Measurements from ENCODE around the gene TMCO1.
"Not testable (repeated sequence)": the region's sequence is repeated elsewhere in the genome, so short reads cannot be mapped to it uniquely, and the experiment has no call there.

TMCO1 gene

DNA sequence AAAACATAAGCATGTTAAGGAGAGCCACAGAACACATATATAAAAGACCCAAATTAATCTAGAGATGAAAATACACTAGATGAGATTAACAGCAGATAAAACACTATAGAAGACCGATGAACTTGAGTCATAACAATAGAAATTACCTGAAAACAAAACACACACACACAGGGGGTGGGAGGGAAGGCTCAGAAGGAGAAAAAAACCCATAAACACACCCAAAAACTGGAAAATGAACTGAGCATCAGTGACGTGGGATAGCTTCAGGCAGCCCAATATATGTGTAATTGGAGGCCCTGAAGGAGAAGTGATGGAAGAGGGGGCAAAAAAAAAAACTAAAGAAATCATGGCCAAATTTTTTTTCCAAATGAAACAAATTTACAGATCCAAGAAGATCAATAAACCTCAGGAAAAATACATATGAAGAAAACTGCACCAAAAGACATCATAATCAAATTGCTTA, 81.7 kb downstream of the TMCO1 start:
- DNase-seq (ENCODE audit: low read depth in 2 of 2): no peak

DNA sequence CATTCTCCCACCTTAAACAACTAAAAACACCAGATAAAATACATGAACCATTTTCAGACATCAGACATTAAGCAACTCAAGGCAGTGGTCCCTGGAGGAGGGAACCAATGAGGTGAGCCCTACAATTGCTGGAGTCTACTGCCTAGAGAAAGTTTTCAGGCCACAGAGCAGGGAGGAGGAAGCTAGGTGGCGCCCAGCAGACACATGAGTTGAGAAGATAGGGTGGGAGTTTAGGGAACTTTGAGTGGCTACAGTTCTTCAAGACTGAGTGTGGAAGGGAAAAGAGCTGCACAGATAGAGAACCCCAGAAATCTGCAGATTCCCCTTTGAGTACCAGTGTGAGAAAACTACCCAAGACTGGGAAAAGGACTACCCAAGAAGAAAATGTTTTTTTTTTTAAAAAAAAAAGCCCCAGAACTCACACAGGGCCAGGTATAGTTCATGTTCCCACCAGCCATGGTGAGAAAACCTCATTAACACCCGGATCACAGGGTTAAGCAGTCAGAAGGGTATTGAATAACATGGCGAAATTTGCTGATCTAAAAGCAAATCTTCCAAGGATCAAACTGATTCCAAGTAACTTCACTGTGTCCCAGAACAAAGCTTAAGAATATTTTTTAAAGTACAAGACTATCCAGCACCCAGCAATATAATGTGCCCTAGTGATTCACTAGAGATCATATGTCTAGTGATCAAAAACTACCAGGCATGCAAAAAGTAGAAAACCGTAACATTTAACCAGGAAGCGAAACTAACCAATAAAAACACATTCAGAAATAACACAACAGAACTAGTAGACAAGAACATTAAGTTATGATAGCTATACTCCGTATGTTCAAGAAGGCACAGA, 82.3 kb downstream of the TMCO1 start:
- DNase-seq (ENCODE audit: low read depth in 2 of 2): no peak

DNA sequence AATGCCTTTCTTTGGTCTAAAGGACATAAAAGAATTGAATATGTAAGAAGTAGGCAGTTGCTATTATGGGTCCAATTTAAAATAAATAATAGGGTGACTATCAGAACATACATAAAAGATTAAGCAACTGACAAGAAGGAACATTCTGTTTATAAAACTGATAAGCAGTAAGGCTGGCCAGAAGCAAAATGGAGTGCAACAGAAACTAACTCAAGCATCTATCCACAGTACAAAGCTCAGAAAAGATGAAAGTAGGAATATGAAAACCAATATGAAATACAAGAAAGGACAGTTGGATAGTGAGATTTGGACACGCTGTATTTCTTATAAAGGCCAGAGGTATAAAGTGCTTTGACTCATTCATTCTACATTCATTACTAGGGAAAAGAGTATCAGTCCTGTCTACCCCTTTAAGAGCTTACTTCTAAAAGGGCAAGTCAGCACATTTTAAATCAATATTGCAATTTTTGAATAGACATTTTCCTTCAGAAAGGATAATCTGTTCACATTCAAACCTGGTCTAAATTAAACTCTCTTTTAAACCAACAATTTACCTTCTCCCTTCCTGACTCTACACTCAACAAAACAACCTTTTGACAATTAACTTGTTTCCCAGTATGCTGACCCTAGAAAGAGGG, 84.7 kb downstream of the TMCO1 start:
- DNase-seq (ENCODE audit: low read depth in 2 of 2): no peak

DNA sequence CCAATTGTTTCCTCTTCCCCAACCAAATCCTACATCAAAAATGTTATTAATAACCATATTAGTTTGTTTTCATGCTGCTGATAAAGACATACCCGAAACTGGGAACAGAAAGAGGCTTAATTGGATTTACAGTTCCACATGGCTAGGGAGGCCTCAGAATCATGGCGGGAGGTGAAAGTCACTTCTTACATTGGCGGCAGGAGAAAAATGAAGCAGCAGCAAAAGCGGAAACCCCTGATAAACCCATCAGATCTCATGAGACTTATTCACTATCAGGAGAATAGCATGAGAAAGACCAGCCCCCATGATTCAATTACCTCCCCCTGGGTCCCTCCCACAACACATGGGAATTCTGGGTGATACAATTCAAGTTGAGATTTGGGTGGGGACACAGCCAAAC, 87.9 kb downstream of the TMCO1 start:
- DNase-seq (ENCODE audit: low read depth in 2 of 2): not testable (repeated sequence)

DNA sequence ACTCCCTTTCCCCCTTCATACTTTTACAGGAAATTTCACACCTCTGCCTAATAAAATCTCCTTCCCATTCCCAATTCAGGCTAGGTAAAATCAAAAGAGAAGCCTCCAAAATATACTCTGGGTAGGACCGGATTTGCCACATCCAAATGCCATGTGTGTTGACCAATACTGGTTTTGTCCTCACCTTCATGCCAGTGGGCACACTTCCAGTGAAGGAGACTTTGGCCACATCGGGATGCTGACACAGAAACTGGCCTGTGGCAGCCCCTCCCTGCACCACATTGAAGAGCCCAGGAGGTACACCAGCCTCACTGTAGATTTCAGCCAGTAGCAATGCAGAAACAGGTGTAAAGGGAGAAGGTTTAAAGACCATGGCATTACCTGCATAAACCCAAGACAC, 88.4 kb downstream of the TMCO1 start:
- DNase-seq (ENCODE audit: low read depth in 2 of 2): no peak

DNA sequence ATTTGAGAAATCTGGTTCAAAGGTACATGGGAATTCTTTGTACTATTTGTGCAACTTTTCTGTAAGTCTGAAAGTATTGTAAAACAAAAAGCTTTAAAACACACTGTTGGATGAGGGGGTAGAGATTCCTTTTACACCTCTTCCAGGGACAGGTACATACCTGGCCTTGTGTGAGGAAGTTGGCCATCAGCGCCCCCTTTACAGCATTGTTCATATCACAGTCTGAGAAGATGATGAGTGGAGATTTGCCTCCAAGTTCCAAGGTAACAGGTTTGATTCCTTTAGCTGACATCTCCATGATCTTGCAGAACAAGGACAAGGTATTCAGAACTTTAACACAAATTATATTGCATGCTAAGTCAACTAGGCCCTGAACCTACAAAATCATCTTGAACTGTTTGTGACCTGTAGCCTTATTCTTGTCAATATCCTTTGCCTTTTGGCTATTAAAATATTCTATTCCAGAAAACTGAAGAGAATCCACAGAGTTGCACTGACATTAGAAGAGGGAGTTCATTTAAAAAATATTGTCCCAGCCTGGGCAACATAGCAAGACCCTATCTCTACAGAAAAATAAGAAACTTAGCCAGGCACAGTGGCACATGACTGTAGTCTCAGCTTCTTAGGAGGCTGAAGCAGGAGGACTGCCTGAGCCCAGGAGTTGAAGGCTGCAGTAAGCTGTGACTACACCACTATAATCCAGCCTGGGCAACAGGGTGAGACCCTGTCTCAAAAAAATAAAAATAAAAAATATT, 89.2 kb downstream of the TMCO1 start:
- no peak for DNase-seq (ENCODE audit: low read depth in 2 of 2)

DNA sequence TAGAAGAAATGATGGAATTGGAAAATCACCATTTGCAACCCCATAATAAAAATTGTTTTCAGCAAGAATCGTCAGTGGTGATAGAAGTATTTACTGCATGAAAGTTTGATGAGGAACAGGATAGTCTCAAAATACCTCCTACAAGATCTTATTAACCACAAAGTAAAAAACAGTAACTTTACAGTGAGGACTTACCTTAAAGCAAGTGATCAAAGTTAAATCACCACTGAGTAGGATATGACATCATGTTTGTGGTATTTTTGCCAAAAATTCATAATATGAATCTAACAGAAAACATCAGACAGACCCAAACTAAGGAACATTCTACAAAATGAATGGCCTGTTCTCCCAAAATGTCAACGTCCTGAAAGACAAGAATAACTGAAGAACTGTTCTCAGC, 90.2 kb downstream of the TMCO1 start:
- no peak for DNase-seq (ENCODE audit: low read depth in 2 of 2)
